Right lobe of liver (tissue), 4 donors: ENCODE measurements around the gene ERC1.

Experiments used
- CTCF ChIP-seq, 4 donors: fragments of 200-600 bp in 3 of 4; fragments of 450-650 bp in 1 of 4; IDR thresholded peaks; one replicate each; pipeline versions ENCODE4 v1.5.1 to v1.8.0; 2016 to 2022; ENCODE audit warnings: antibody characterized with exemption in 4 of 4, mild to moderate bottlenecking in 2 of 4
- POLR2A ChIP-seq: fragments of 450-650 bp; IDR thresholded peaks from one replicate; pipeline ENCODE4 v1.6.1; 2017; ENCODE audit warnings: antibody characterized with exemption, mild to moderate bottlenecking
- donor health status: DM: no; HTN: no; CAD: no.
- donor health status: DM: no; HTN: no; CAD: no.
- donor health status: DM: no; HTN: yes; CAD: no.

- TF ChIP-seq CTCF (IDR thresholded peaks at IDR 0.05), result no peak
- TF ChIP-seq POLR2A, result no peak
These were observed 221.5 kb downstream of the ERC1 start for GRCh38 chr12:1212526-1212925.
